ENCODE results near the gene ORC6.

ORC6 gene

GRCh38 chr16:46688654-46689364 is 650 bp upstream of the ORC6 start, which contains the start of gene VPS35:
Gene VPS35, minus strand, starts transcription at chr16:46689178. Its CDS starts 45 bp downstream, at chr16:46689133.
- H3K4me3 ChIP-seq = peak within 1 kb of the TSS; percentile 90
- H3K4me1 ChIP-seq = peaks cover 30% of the 10 kb centered on the region
- DNase-seq (ENCODE audit: low spot score in 2 of 2) = peak; percentile 99
- H3K27me3 ChIP-seq (ENCODE audit: low read depth) = no peaks in the 10 kb centered on the region
- H3K9me3 ChIP-seq = no peaks in the 10 kb centered on the region
- in situ Hi-C loops (cut with MboI; ENCODE audit: low sequenced_read_pairs) = no loop called here
- H3K36me3 ChIP-seq (replicated peaks) = peaks cover 20% of the 10 kb centered on the region

- H3K36me3 ChIP-seq (replicated peaks) = peaks cover 30% of the 10 kb centered on the region
- H3K9me3 ChIP-seq = no peaks in the 10 kb centered on the region
- DNase-seq (ENCODE audit: low spot score in 2 of 2) = peak in 1 of 2 experiments; percentile 34
- in situ Hi-C loops (cut with MboI; ENCODE audit: low sequenced_read_pairs) = no loop called here
- no peaks in the 10 kb centered on the region for H3K27me3 ChIP-seq (ENCODE audit: low read depth)
- peak overlapping the region; percentile 90 for H3K4me3 ChIP-seq
- H3K4me1 ChIP-seq = peaks cover 22% of the 10 kb centered on the region
Measured at GRCh38 chr16:46690281-46691178, 1.1 kb downstream of the ORC6 start.

GRCh38 chr16:46691726-46692125 is 2.3 kb downstream of the ORC6 start:
- in situ Hi-C loops (cut with MboI; ENCODE audit: low sequenced_read_pairs) = no loop called here
- peaks cover 10% of the 10 kb centered on the region for H3K4me1 ChIP-seq

GRCh38 chr16:46693598-46693997 is 4.1 kb downstream of the ORC6 start:
- H3K4me3 ChIP-seq = no peak overlapping the region
- H3K36me3 ChIP-seq (replicated peaks) = peaks cover 61% of the 10 kb centered on the region
- H3K27me3 ChIP-seq (ENCODE audit: low read depth) = no peaks in the 10 kb centered on the region
- H3K9me3 ChIP-seq = no peaks in the 10 kb centered on the region
- in situ Hi-C loops (cut with MboI; ENCODE audit: low sequenced_read_pairs) = no loop called here
- peaks cover 4% of the 10 kb centered on the region for H3K4me1 ChIP-seq
- no peak for DNase-seq (ENCODE audit: low spot score in 2 of 2)

More at GRCh38 chr16:46691726-46692125, 2.3 kb downstream of the ORC6 start:
- DNase-seq (ENCODE audit: low spot score in 2 of 2) = no peak
- peak overlapping the region; percentile 90 for H3K4me3 ChIP-seq
- no peaks in the 10 kb centered on the region for H3K9me3 ChIP-seq
- peaks cover 42% of the 10 kb centered on the region for H3K36me3 ChIP-seq (replicated peaks)
- no peaks in the 10 kb centered on the region for H3K27me3 ChIP-seq (ENCODE audit: low read depth)

- in situ Hi-C loops (cut with MboI; ENCODE audit: low sequenced_read_pairs) = no loop called here
- H3K4me1 ChIP-seq = peaks cover 4% of the 10 kb centered on the region
Measured at GRCh38 chr16:46695937-46696336, 6.5 kb downstream of the ORC6 start.

GRCh38 chr16:46696957-46697356 is 7.5 kb downstream of the ORC6 start:
- no peak for DNase-seq (ENCODE audit: low spot score in 2 of 2)
- Histone ChIP-seq H3K9me3 (no peaks in the 10 kb centered on the region), H3K27me3 (ENCODE audit: low read depth) (no peaks in the 10 kb centered on the region), H3K4me3 (no peak overlapping the region), H3K36me3 (replicated peaks) (peaks cover 70% of the 10 kb centered on the region), H3K4me1 (no peaks in the 10 kb centered on the region; the same call in 1 of the 2 replicates)
- in situ Hi-C loops (cut with MboI; ENCODE audit: low sequenced_read_pairs) = no loop called here

More at GRCh38 chr16:46695937-46696336, 6.5 kb downstream of the ORC6 start:
- no peak for DNase-seq (ENCODE audit: low spot score in 2 of 2)
- Histone ChIP-seq H3K27me3 (ENCODE audit: low read depth) (no peaks in the 10 kb centered on the region), H3K36me3 (replicated peaks) (peaks cover 77% of the 10 kb centered on the region), H3K9me3 (no peaks in the 10 kb centered on the region), H3K4me3 (no peak overlapping the region)

GRCh38 chr16:46700048-46700447 is 10.6 kb downstream of the ORC6 start:
- in situ Hi-C loops (cut with MboI; ENCODE audit: low sequenced_read_pairs) = no loop called here
- Histone ChIP-seq H3K36me3 (replicated peaks) (peaks cover 52% of the 10 kb centered on the region), H3K27me3 (ENCODE audit: low read depth) (no peaks in the 10 kb centered on the region), H3K9me3 (no peaks in the 10 kb centered on the region), H3K4me1 (no peaks in the 10 kb centered on the region), H3K4me3 (no peak overlapping the region)
- no peak for DNase-seq (ENCODE audit: low spot score in 2 of 2)

- H3K36me3 ChIP-seq (replicated peaks) = peaks cover 36% of the 10 kb centered on the region
- in situ Hi-C loops (cut with MboI; ENCODE audit: low sequenced_read_pairs) = no loop called here
- DNase-seq (ENCODE audit: low spot score in 2 of 2) = no peak
- no peaks in the 10 kb centered on the region for H3K9me3 ChIP-seq
- no peaks in the 10 kb centered on the region for H3K27me3 ChIP-seq (ENCODE audit: low read depth)
- H3K4me1 ChIP-seq = no peaks in the 10 kb centered on the region
- no peak overlapping the region for H3K4me3 ChIP-seq
Measured at GRCh38 chr16:46701615-46702014, 12.2 kb downstream of the ORC6 start.

- Histone ChIP-seq H3K4me1 (no peaks in the 10 kb centered on the region), H3K4me3 (no peak overlapping the region), H3K27me3 (ENCODE audit: low read depth) (no peaks in the 10 kb centered on the region), H3K36me3 (replicated peaks) (peaks cover 32% of the 10 kb centered on the region), H3K9me3 (no peaks in the 10 kb centered on the region)
- in situ Hi-C loops (cut with MboI; ENCODE audit: low sequenced_read_pairs) = no loop called here
- DNase-seq (ENCODE audit: low spot score in 2 of 2) = no peak
Measured at GRCh38 chr16:46702030-46702429, 12.6 kb downstream of the ORC6 start.

- in situ Hi-C loops (cut with MboI; ENCODE audit: low sequenced_read_pairs) = no loop called here
- Histone ChIP-seq H3K36me3 (replicated peaks) (no peaks in the 10 kb centered on the region; the same call in 1 of the 2 replicates), H3K27me3 (ENCODE audit: low read depth) (no peaks in the 10 kb centered on the region), H3K4me1 (no peaks in the 10 kb centered on the region), H3K4me3 (no peak overlapping the region), H3K9me3 (no peaks in the 10 kb centered on the region)
- DNase-seq (ENCODE audit: low spot score in 2 of 2) = no peak
Measured at GRCh38 chr16:46706642-46707041, 17.2 kb downstream of the ORC6 start.

GRCh38 chr16:46709469-46710005 is 20.1 kb downstream of the ORC6 start:
- no peak for DNase-seq (ENCODE audit: low spot score in 2 of 2)
- in situ Hi-C loops (cut with MboI; ENCODE audit: low sequenced_read_pairs) = no loop called here

GRCh38 chr16:46711106-46712058 is 21.9 kb downstream of the ORC6 start:
- Histone ChIP-seq H3K36me3 (replicated peaks) (no peaks in the 10 kb centered on the region), H3K4me3 (no peak overlapping the region), H3K27me3 (ENCODE audit: low read depth) (no peaks in the 10 kb centered on the region), H3K4me1 (no peaks in the 10 kb centered on the region), H3K9me3 (no peaks in the 10 kb centered on the region)
- in situ Hi-C loops (cut with MboI; ENCODE audit: low sequenced_read_pairs) = no loop called here
- DNase-seq (ENCODE audit: low spot score in 2 of 2) = no peak

More at GRCh38 chr16:46709469-46710005, 20.1 kb downstream of the ORC6 start:
- Histone ChIP-seq H3K4me1 (no peaks in the 10 kb centered on the region), H3K9me3 (no peaks in the 10 kb centered on the region), H3K4me3 (no peak overlapping the region), H3K36me3 (replicated peaks) (no peaks in the 10 kb centered on the region), H3K27me3 (ENCODE audit: low read depth) (no peaks in the 10 kb centered on the region)

GRCh38 chr16:46712911-46713310 is 23.5 kb downstream of the ORC6 start:
- H3K4me3 ChIP-seq = no peak overlapping the region
- no peak for DNase-seq (ENCODE audit: low spot score in 2 of 2)
- no peaks in the 10 kb centered on the region for H3K4me1 ChIP-seq
- no peaks in the 10 kb centered on the region for H3K36me3 ChIP-seq (replicated peaks)
- no peaks in the 10 kb centered on the region for H3K27me3 ChIP-seq (ENCODE audit: low read depth)
- in situ Hi-C loops (cut with MboI; ENCODE audit: low sequenced_read_pairs) = no loop called here
- H3K9me3 ChIP-seq = no peaks in the 10 kb centered on the region
